GM23338 (cell line): ENCODE results near the gene ATXN7L3.

Experiments
- CREB1 ChIP-seq: fragments of 250-450 bp; sonication (Bioruptor Pico); IDR thresholded peaks from 2 replicates; pipeline ENCODE4 v1.5.0; 2020; ENCODE audit warnings: low read depth, mild to moderate bottlenecking, moderate library complexity
- CTCF ChIP-seq, 2 experiments: fragments of 200-600 bp in 1 of 2; sonication (generic) in 1 of 2; conservative IDR thresholded peaks; 2 replicates each; pipeline versions ENCODE4 v1.5.1 to v1.6.1; 2016 to 2017; ENCODE audit warnings: antibody characterized with exemption in 2 of 2, low read depth in 2 of 2, mild to moderate bottlenecking in 2 of 2, moderate library complexity in 1 of 2
- EZH2 ChIP-seq: fragments of 200-600 bp; sonication (generic); IDR thresholded peaks from one replicate; pipeline ENCODE4 v1.8.0; 2017; ENCODE audit warnings: antibody characterized with exemption, mild to moderate bottlenecking, low read depth; ENCODE audit not compliant: unreplicated experiment
- EZH2phosphoT487 ChIP-seq: fragments of 200-600 bp; sonication (generic); IDR thresholded peaks from one replicate; pipeline ENCODE4 v1.8.1; 2018; ENCODE audit warnings: antibody characterized with exemption; ENCODE audit not compliant: unreplicated experiment
- POLR2AphosphoS5 ChIP-seq: IDR thresholded peaks from 2 replicates; pipeline ENCODE4 v1.6.1; 2016; ENCODE audit warnings: antibody characterized with exemption, low read depth
- TF ChIP-seq, protein P1 (sequence below): IDR thresholded peaks from one replicate; pipeline ENCODE4 v1.6.1; 2018; ENCODE audit warnings: antibody characterized with exemption; ENCODE audit not compliant: unreplicated experiment

- TF ChIP-seq CTCF (conservative IDR thresholded peaks at IDR 0.05; ENCODE audit: low read depth in 2 of 2) (peak; percentile 36 to 55; a peak in 3 of 4 replicates), CREB1 (CRISPR knock-in tag) (no peak), EZH2 (no peak), EZH2phosphoT487 (no peak), POLR2AphosphoS5 (no peak)
- TF ChIP-seq, protein P1, sequence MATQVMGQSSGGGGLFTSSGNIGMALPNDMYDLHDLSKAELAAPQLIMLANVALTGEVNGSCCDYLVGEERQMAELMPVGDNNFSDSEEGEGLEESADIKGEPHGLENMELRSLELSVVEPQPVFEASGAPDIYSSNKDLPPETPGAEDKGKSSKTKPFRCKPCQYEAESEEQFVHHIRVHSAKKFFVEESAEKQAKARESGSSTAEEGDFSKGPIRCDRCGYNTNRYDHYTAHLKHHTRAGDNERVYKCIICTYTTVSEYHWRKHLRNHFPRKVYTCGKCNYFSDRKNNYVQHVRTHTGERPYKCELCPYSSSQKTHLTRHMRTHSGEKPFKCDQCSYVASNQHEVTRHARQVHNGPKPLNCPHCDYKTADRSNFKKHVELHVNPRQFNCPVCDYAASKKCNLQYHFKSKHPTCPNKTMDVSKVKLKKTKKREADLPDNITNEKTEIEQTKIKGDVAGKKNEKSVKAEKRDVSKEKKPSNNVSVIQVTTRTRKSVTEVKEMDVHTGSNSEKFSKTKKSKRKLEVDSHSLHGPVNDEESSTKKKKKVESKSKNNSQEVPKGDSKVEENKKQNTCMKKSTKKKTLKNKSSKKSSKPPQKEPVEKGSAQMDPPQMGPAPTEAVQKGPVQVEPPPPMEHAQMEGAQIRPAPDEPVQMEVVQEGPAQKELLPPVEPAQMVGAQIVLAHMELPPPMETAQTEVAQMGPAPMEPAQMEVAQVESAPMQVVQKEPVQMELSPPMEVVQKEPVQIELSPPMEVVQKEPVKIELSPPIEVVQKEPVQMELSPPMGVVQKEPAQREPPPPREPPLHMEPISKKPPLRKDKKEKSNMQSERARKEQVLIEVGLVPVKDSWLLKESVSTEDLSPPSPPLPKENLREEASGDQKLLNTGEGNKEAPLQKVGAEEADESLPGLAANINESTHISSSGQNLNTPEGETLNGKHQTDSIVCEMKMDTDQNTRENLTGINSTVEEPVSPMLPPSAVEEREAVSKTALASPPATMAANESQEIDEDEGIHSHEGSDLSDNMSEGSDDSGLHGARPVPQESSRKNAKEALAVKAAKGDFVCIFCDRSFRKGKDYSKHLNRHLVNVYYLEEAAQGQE = no peak
Observed at GRCh38 chr17:44218344-44219107, 18.8 kb upstream of the ATXN7L3 start.
